Effector memory CD8-positive, alpha-beta T cell (primary cell): ENCODE measurements around the gene TIRAP.
"Not testable (repeated sequence)": the region's sequence is repeated elsewhere in the genome, so short reads cannot be mapped to it uniquely, and the experiment has no call there.

ENCODE experiments used
- ATAC-seq: fragments of 150-1000 bp; cut with Tn5 transposase; replicated peaks from 2 replicates; pipeline ENCODE4 v1.10.0; 2021; ENCODE audit warnings: mild to moderate bottlenecking, moderate library complexity
- DNase-seq, 3 experiments: peaks; one replicate each; pipeline ENCODE4 v3.0.0; 2021
- H3K27ac Mint-ChIP-seq, 2 donors: one replicate each; pipeline ENCODE4 v1.8.0; 2022; ENCODE audit warnings: mild to moderate bottlenecking in 2 of 2, mixed read lengths in 2 of 2, moderate library complexity in 2 of 2
- H3K27me3 Mint-ChIP-seq, 2 donors: one replicate each; pipeline ENCODE4 v1.8.0; 2022; ENCODE audit warnings: mixed read lengths in 2 of 2
- H3K36me3 Mint-ChIP-seq: one replicate; pipeline ENCODE4 v1.8.0; 2022; ENCODE audit warnings: mild to moderate bottlenecking, moderate library complexity, mixed read lengths; ENCODE audit not compliant: insufficient read depth
- H3K4me1 Mint-ChIP-seq, 2 donors: one replicate each; pipeline ENCODE4 v1.8.0; 2022; ENCODE audit warnings: low read depth in 2 of 2, mixed read lengths in 2 of 2
- H3K4me3 Mint-ChIP-seq, 2 donors: one replicate each; pipeline ENCODE4 v1.8.0; 2022; ENCODE audit warnings: mild to moderate bottlenecking in 2 of 2, mixed read lengths in 2 of 2, moderate library complexity in 2 of 2
- H3K9me3 Mint-ChIP-seq, 2 donors: one replicate each; pipeline ENCODE4 v1.8.0; 2022; ENCODE audit warnings: mixed read lengths in 2 of 2
- total RNA-seq, 9 experiments: gene quantifications; one replicate each; lab custom pipeline; 2026; lab: John Stamatoyannopoulos, UW

TIRAP gene, protein sequence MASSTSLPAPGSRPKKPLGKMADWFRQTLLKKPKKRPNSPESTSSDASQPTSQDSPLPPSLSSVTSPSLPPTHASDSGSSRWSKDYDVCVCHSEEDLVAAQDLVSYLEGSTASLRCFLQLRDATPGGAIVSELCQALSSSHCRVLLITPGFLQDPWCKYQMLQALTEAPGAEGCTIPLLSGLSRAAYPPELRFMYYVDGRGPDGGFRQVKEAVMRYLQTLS
- 6.0 to 34.9 (median 7.8) reads per million in 9 experiments for total RNA-seq

DNA sequence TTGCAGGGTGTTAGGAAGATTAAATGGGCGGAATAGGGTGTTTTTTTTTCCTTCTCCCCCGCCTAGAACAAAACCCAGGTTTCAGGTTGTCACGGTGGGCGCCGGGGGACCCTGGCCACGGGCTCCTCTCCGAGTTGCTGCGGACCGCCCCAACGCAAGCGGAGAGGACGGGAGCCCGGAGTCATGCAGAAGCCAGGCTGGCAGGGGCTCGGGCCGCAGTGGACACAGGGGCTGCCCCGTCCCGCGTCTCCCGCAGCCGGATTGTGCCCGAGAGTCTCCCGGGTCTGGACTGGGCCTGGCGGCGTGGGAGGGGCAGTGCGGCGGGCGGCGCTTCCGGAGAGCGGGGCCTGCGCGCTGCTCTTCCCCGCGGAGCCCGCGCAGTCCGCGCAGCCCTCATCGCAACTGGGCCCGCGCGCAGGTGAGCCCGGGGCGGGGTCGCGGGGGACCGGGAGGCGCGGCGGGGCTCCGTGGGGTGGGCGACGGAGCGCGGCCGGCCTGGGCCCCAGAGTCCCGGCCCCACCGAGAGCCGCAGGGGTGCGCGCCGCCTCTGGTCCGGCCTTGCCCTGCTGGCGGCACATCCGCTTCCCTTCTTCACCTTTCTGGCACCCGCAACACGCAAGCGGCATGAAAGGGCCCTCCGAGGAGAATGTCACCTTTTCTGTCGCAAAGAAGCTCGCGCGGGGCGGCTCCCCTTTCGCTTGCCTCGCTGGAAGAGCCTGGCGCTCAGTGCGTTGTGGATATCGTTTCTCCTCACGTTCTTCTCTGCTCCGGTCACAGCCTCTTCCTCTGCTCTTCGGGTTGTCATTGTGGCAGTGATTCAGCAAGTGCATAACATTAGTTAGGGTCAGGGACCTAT lies at the start of gene TIRAP:
Gene TIRAP (plus strand): TSS at position 358 of the 856 bp plus-strand sequence. CDS start 7,802 bp downstream, outside the sequence.
- ATAC-seq (peak; percentile 72), DNase-seq (peak; percentile 55 to 65 (median 60))
- H3K36me3 Mint-ChIP-seq: peaks cover 15% of the 10 kb centered on the region
- peak within 1 kb of the TSS; percentile 96 to 98 for H3K4me3 Mint-ChIP-seq
- peaks cover 30 to 38% of the 10 kb centered on the region in 2 donors for H3K4me1 Mint-ChIP-seq
- no peaks in the 10 kb centered on the region for H3K27me3 Mint-ChIP-seq
- peak within 1 kb of the TSS; percentile 97 to 98 for H3K27ac Mint-ChIP-seq
- no peaks in the 10 kb centered on the region for H3K9me3 Mint-ChIP-seq

DNA sequence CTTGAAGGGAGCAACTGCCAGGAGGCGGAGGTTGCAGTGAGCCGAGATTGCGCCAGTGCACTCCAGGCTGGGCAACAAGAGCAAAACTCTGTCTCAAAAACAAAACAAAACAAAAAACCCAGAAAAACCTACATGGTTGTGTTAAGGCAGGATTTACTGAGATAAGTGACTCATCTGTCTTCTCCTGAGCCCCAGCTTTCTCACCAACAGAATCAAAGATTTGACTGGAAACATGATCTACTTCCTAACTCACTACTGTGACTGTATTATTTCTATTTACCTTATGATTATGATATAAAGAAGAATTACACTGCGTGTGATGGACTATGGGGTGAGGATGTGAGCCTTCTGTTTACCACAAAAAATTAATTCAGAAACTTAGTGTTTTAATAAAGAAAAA lies 49.5 kb upstream of the TIRAP start:
- DNase-seq (no peak), ATAC-seq (no peak)
- Mint-ChIP-seq H3K36me3 (peaks cover 24% of the 10 kb centered on the region), H3K4me3 (no peak overlapping the region), H3K27ac (no peak overlapping the region), H3K9me3 (no peaks in the 10 kb centered on the region), H3K4me1 (no peaks in the 10 kb centered on the region), H3K27me3 (no peaks in the 10 kb centered on the region)

DNA sequence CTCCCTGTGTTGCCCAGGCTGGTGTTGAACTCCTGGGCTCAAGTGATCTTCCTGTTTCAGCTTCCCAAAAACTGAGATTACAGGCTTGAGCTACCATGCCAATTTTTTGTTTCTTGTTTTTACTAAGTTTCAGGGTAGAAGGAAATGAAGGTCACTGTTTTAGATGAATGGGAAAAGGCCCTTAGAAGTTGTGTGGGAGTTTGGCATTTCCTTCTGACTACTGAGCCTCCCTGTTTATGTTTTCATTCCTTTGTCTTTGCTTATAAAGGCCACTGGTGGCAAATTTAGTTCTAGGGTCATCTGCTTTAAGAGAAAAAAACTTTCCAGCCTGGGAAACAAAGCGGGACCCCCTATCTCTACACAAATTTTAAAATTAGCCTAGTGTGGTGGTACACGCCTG lies 36.3 kb upstream of the TIRAP start:
- Mint-ChIP-seq H3K4me1 (no peaks in the 10 kb centered on the region), H3K4me3 (no peak overlapping the region), H3K36me3 (peaks cover 31% of the 10 kb centered on the region), H3K27me3 (no peaks in the 10 kb centered on the region), H3K9me3 (no peaks in the 10 kb centered on the region), H3K27ac (no peak overlapping the region)
- no peak for DNase-seq
- no peak for ATAC-seq

DNA sequence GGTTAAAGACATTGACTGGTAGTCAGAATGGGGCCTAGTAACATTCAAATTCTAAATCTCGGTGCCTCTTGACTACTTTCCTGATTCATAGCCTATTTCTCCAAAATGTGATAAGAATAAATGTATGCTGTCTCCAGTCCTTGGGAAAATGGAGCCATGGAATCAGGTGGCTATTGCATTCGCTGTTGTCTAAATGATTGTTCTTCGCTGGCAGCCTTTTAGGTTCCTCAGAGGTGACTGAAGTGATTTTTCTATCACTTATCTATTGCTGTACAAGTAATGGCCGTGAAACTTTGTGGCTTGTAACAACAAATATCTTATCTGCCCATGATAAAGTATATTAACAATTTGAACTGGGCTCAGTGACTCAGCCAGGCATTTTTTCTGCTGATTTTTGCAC lies 29.6 kb upstream of the TIRAP start:
- no peak overlapping the region for H3K4me3 Mint-ChIP-seq
- H3K27ac Mint-ChIP-seq: no peak overlapping the region
- no peaks in the 10 kb centered on the region for H3K27me3 Mint-ChIP-seq
- no peaks in the 10 kb centered on the region for H3K4me1 Mint-ChIP-seq
- DNase-seq: no peak
- H3K36me3 Mint-ChIP-seq: peaks cover 8% of the 10 kb centered on the region
- no peaks in the 10 kb centered on the region for H3K9me3 Mint-ChIP-seq
- no peak for ATAC-seq

DNA sequence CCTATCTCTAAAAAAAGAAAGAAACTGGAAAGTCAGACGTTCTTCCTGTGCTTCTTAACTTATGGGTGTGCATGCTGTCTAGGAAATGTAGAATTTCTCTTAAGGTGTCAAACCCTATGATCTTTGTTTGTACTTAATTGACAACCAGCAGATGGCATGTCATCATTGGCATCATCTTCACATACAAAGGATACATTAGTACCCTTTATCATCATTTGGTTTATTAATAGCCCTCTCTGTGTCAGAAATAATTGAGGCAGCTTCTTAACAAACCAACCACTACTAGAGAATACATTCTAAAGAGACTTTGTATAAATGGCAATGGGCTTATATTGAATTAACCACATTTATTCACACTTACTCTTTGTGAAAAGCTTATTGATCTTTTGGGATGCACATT lies 28.1 kb upstream of the TIRAP start:
- no peak for DNase-seq
- H3K4me3 Mint-ChIP-seq: no peak overlapping the region
- no peaks in the 10 kb centered on the region for H3K4me1 Mint-ChIP-seq
- H3K36me3 Mint-ChIP-seq: peaks cover 8% of the 10 kb centered on the region
- H3K27me3 Mint-ChIP-seq: no peaks in the 10 kb centered on the region
- no peak for ATAC-seq
- H3K9me3 Mint-ChIP-seq: no peaks in the 10 kb centered on the region
- H3K27ac Mint-ChIP-seq: peak overlapping the region in 1 of 2 donors; percentile 31

DNA sequence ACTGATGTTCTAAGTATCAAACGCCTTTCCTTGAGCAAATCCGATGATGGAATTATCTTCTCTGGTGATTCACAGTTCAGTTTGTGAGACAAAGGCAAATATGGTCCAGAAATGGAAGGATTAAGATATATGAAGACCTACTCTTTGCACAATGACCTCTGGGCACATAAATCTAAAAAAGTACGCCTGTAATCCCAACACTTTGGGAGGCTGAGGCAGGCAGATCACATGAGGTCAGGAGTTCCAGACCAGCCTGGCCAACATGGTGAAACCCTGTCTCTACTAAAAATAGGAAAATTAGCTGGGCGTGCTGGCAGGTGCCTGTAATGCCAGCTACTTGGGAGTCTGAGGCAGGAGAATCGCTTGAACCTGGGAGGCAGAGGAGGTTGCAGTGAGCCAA lies 27.4 kb upstream of the TIRAP start:
- not testable (repeated sequence) for DNase-seq, H3K27me3 Mint-ChIP-seq, ATAC-seq

DNA sequence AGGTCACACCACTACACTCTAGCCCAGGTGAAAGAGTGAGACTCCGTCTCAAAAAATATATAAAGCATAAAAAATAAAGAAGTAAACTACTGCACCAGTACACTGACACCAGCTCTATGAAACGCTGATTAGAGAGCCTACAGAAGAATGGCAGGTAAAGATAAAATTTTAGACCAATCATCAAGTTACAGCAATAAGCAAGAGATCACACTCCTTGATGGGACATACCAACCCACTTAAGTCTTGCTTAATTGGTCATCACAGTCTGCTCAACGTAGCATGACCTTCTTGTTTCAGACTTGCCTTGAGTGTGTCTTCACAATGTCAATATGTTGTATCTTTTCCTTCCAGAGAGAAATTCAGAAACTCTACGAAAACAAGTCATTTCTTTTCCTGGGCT lies 26.7 kb upstream of the TIRAP start:
- Mint-ChIP-seq H3K9me3 (no peaks in the 10 kb centered on the region), H3K36me3 (peaks cover 8% of the 10 kb centered on the region), H3K27me3 (no peaks in the 10 kb centered on the region), H3K27ac (peak overlapping the region in 1 of 2 donors; percentile 60), H3K4me1 (no peaks in the 10 kb centered on the region), H3K4me3 (no peak overlapping the region)
- no peak for DNase-seq
- no peak for ATAC-seq

More for the DNA sequence above, 27.4 kb upstream of the TIRAP start:
- not testable (repeated sequence) for H3K4me1 Mint-ChIP-seq, H3K4me3 Mint-ChIP-seq, H3K36me3 Mint-ChIP-seq, H3K9me3 Mint-ChIP-seq
- H3K27ac Mint-ChIP-seq: peak overlapping the region; percentile 29 to 60

DNA sequence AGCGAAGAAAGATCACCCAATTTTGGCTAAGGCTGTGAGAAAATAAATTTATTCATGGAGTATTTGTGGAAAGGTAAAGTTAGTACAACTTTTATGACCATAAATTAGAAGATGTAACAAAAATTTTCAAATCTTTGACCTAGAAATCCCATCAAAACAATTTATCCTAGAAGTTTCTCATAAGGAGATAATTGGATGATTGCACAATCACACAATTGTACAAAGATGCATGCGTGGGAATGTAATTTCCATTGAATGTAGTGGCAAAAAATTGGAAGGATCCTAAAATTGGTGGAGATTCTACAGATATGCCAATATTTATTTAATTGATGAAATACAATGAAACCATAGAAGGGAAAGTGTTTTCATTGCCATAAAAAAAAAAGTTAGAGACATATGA lies 25.7 kb upstream of the TIRAP start:
- DNase-seq (no peak), ATAC-seq (no peak)
- no peaks in the 10 kb centered on the region for H3K9me3 Mint-ChIP-seq
- H3K27me3 Mint-ChIP-seq: no peaks in the 10 kb centered on the region
- no peaks in the 10 kb centered on the region for H3K4me1 Mint-ChIP-seq
- H3K27ac Mint-ChIP-seq: no peak overlapping the region
- H3K4me3 Mint-ChIP-seq: no peak overlapping the region
- H3K36me3 Mint-ChIP-seq: peaks cover 12% of the 10 kb centered on the region

DNA sequence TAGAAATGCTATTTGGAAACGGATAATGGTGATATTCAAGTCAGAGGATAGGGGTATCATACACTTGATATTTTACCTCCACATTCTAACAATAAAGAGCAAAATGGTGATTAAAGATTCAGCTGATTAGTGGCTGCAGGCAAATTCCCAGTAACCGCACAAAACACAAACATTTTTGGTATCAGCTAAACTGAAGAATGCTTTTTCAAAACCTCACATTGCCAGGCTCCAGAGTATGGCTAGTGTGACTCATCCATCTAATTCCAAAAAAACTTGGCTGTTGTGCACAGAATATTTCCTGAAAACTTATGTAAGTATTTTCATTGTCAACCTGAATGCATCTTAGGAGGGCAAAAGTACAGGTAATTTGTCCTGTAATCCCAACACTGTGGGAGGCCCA lies 25.1 kb upstream of the TIRAP start:
- ATAC-seq (no peak), DNase-seq (no peak)
- peaks cover 18% of the 10 kb centered on the region for H3K36me3 Mint-ChIP-seq
- no peaks in the 10 kb centered on the region for H3K27me3 Mint-ChIP-seq
- no peak overlapping the region for H3K27ac Mint-ChIP-seq
- no peak overlapping the region for H3K4me3 Mint-ChIP-seq
- H3K4me1 Mint-ChIP-seq: no peaks in the 10 kb centered on the region
- no peaks in the 10 kb centered on the region for H3K9me3 Mint-ChIP-seq

DNA sequence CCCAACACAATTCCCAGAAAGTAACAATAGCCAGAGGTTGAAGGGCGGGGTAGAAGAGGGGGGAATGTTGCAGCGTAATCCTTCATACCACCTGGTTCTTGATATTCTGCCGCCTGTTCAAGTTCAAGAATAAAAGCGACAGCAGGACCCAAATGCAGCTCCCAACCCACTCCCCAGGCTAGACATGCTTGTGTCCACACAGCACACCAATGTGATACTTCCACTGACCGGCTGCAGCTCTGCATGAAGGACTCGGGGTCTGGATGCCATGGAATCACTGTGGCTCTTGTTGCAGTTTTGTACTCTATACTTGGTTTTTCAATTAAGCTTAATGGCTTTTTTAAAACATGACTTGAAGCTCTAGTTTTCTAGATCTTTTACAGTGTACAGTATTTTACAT lies 20.7 kb upstream of the TIRAP start:
- H3K4me3 Mint-ChIP-seq: no peak overlapping the region
- peaks cover 50% of the 10 kb centered on the region for H3K36me3 Mint-ChIP-seq
- ATAC-seq (no peak), DNase-seq (no peak)
- H3K27ac Mint-ChIP-seq: no peak overlapping the region
- no peaks in the 10 kb centered on the region for H3K27me3 Mint-ChIP-seq
- H3K9me3 Mint-ChIP-seq: no peaks in the 10 kb centered on the region
- peaks cover 5 to 10% of the 10 kb centered on the region in 2 donors for H3K4me1 Mint-ChIP-seq

DNA sequence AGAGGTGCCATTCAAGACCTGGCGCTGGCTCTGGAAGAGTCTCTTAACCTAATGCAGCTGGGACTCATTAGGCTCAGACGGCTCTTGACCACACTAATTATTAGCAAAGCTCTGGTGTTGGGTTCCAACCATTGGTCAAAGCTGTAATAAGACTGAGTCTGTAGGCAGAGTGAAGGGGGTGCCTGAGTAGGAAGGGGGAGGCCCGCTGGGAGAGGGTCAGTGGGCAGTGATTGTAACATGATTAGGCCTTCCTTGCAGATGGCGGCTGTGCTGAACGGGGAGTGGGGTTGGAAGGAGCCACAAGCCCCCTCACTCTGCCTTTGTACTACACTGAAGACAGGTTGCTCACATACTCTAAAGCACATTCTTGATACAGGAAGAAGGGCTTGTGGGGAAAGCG lies 19.4 kb upstream of the TIRAP start:
- Mint-ChIP-seq H3K9me3 (no peaks in the 10 kb centered on the region), H3K4me1 (peaks cover 15 to 18% of the 10 kb centered on the region in 2 donors), H3K27me3 (no peaks in the 10 kb centered on the region), H3K27ac (peak overlapping the region in 1 of 2 donors; percentile 45), H3K36me3 (peaks cover 56% of the 10 kb centered on the region), H3K4me3 (no peak overlapping the region)
- DNase-seq: no peak
- no peak for ATAC-seq

DNA sequence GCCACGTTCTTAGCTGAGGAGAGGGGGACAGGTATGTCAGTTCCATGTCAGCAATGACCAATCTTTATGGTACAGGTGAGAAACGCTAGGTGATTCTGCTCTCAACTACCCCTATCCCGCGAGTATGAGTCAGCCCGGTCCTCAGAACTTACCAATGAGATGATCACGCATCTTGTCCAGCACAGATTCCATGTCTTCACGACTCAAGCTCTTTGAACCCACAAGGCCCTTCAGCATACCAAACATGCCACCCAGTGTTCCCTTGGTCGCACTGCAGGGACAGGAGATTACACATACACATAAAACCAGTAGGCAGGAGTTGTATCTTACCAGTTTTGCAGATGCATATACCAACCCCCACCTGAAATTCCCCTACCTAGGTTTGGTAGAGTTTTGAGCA lies 17.1 kb upstream of the TIRAP start:
- no peaks in the 10 kb centered on the region for H3K9me3 Mint-ChIP-seq
- no peak for ATAC-seq
- peak overlapping the region; percentile 68 to 87 for H3K27ac Mint-ChIP-seq
- peaks cover 25 to 30% of the 10 kb centered on the region in 2 donors for H3K4me1 Mint-ChIP-seq
- no peaks in the 10 kb centered on the region for H3K27me3 Mint-ChIP-seq
- H3K4me3 Mint-ChIP-seq: no peak overlapping the region
- DNase-seq: no peak
- H3K36me3 Mint-ChIP-seq: peaks cover 67% of the 10 kb centered on the region

DNA sequence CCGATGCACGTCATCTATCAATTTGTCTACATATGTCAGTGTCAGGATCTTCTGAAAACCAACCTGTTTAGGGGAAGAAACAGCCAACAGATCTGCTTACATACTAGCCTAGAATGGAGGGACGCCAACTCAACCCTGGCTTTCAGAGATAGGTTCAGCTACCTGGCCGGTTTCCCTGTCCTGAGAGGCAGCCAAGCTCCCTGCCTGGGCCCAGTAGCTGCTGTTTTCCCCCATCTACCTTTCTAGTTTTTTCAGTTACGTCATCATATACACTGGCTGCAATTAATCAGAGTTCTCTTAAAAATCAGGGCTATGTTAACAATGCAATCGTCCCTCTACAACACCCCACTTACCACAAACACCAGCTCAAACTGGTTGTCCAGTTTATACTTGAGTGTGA lies 15.2 kb upstream of the TIRAP start:
- ATAC-seq (no peak), DNase-seq (no peak)
- peaks cover 57% of the 10 kb centered on the region for H3K36me3 Mint-ChIP-seq
- H3K9me3 Mint-ChIP-seq: no peaks in the 10 kb centered on the region
- H3K4me3 Mint-ChIP-seq: peak overlapping the region; percentile 94 to 98
- H3K4me1 Mint-ChIP-seq: peaks cover 25 to 30% of the 10 kb centered on the region in 2 donors
- H3K27ac Mint-ChIP-seq: peak overlapping the region; percentile 98 to 99
- no peaks in the 10 kb centered on the region for H3K27me3 Mint-ChIP-seq

DNA sequence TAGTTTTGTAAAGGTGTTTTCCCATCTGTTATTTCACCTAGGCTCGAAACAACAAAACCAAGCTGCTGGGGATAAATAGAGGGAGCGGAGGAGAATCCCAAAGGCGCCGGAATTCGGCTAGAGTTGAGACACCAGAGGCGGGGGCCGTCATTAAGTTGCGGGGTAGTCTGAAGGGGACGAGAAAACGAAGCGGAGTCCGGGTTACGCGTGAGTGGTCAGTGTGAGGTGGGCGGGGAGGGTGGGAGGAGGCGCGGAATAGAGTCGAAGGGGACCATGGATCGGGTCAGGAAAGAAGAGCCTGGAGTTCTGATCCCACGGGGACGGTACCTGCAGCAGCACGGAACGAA lies 14.6 kb upstream of the TIRAP start:
- Mint-ChIP-seq H3K9me3 (no peaks in the 10 kb centered on the region), H3K36me3 (peaks cover 51% of the 10 kb centered on the region), H3K27ac (peak overlapping the region; percentile 98 to 99), H3K27me3 (no peaks in the 10 kb centered on the region), H3K4me1 (peaks cover 25 to 30% of the 10 kb centered on the region in 2 donors), H3K4me3 (peak overlapping the region; percentile 94 to 98)
- ATAC-seq (no peak), DNase-seq (no peak)
